Astrocyte (in vitro differentiated cells and primary cell): ENCODE measurements around the gene ASPG.

ENCODE experiments used
- EZH2 ChIP-seq: IDR thresholded peaks from 2 replicates; pipeline ENCODE4 v1.6.1; 2012; ENCODE audit warnings: mild to moderate bottlenecking, low read length, inconsistent platforms; ENCODE audit not compliant: insufficient read depth
- TF ChIP-seq, protein P1 (sequence below): IDR thresholded peaks from 2 replicates; pipeline ENCODE4 v1.5.1; 2011; ENCODE audit warnings: low read depth, mild to moderate bottlenecking, inconsistent platforms, low read length, moderate library complexity; ENCODE audit not compliant: insufficient read depth

DNA sequence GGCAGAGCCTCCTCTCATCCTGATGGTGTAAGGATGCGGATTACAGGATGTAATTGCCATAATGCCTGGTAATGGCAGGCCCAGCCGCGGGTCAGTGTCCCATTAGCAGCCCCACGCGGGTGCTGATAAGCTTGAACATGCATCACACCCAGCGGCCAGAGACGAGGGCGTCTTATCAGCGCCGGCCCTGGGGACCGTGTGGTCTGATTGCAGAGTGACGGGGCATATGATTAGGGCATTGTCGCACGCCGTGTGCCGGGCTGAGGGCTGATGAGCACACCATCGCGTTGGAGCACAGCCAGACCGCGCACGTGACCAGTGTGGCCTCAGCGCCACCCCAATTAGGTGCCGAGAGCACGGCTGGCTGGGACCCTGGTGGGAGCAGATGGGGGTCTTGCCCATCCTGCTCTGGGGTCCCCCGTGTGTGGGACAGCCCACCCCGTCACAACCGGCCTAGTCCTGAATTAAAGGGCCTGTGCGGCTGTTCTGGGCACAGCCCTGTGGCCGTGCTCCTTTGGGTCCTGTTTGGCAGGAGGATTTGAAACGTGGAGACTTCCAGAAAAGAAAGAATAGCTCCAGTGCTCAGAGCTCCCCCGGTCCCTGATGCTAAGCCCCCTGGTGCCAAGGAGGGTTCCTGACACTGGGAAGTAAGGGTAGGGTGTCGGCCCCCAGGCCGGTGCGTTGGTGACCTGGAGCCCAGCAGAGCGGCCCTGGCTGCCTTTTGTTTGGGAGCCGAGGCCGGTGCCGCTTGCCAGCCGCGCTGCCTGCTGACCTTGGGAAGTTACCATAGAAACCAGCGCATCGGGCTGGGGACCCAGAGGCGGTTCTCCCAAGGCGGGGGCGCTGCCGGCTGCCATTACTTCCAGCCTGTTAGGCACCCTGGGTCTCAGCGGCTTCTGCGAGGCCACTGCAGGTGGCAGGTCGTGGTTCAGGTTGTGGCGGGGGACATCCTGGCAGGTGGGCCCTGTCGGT lies 73.6 kb downstream of the ASPG start:
- TF ChIP-seq, protein P1, sequence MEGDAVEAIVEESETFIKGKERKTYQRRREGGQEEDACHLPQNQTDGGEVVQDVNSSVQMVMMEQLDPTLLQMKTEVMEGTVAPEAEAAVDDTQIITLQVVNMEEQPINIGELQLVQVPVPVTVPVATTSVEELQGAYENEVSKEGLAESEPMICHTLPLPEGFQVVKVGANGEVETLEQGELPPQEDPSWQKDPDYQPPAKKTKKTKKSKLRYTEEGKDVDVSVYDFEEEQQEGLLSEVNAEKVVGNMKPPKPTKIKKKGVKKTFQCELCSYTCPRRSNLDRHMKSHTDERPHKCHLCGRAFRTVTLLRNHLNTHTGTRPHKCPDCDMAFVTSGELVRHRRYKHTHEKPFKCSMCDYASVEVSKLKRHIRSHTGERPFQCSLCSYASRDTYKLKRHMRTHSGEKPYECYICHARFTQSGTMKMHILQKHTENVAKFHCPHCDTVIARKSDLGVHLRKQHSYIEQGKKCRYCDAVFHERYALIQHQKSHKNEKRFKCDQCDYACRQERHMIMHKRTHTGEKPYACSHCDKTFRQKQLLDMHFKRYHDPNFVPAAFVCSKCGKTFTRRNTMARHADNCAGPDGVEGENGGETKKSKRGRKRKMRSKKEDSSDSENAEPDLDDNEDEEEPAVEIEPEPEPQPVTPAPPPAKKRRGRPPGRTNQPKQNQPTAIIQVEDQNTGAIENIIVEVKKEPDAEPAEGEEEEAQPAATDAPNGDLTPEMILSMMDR: no peak
- TF ChIP-seq EZH2: no peak
